Immature natural killer cell (primary cell): ENCODE results near the gene KANK2. TPM values are rescaled to one million over a fixed set of nuclear protein-coding genes. Genes with fewer than 3 reads are reported as not detected.
"Not testable (repeated sequence)": the region's sequence is repeated elsewhere in the genome, so short reads cannot be mapped to it uniquely, and the experiment has no call there.

Experiments
- DNase-seq, 3 donors: peaks; one replicate each; pipeline ENCODE4 v3.0.0; 2022; ENCODE audit warnings: mixed read lengths in 1 of 3
- H3K27ac Mint-ChIP-seq, 6 donors: one replicate each; pipeline ENCODE4 v1.8.0; 2020; ENCODE audit warnings: mixed read lengths in 6 of 6, mild to moderate bottlenecking in 5 of 6, inconsistent platforms in 4 of 6, moderate library complexity in 3 of 6
- H3K27me3 Mint-ChIP-seq, 3 donors: one replicate each; pipeline ENCODE4 v1.8.0; 2020 to 2021; ENCODE audit warnings: low read depth in 3 of 3, mild to moderate bottlenecking in 3 of 3, mixed read lengths in 3 of 3, moderate library complexity in 3 of 3, inconsistent platforms in 1 of 3
- H3K36me3 Mint-ChIP-seq, 3 donors: one replicate each; pipeline ENCODE4 v1.8.0; 2020; ENCODE audit warnings: mixed read lengths in 3 of 3, inconsistent platforms in 2 of 3, mild to moderate bottlenecking in 2 of 3
- H3K4me1 Mint-ChIP-seq, 2 donors: one replicate each; pipeline ENCODE4 v1.8.0; 2020; ENCODE audit warnings: inconsistent platforms in 2 of 2, mild to moderate bottlenecking in 2 of 2, mixed read lengths in 2 of 2, moderate library complexity in 1 of 2
- H3K4me3 Mint-ChIP-seq, 5 donors: one replicate each; pipeline ENCODE4 v1.8.0; 2020; ENCODE audit warnings: mild to moderate bottlenecking in 5 of 5, mixed read lengths in 5 of 5, inconsistent platforms in 3 of 5, moderate library complexity in 3 of 5
- H3K9me3 Mint-ChIP-seq, 6 donors: one replicate each; pipeline ENCODE4 v1.8.0; 2020; ENCODE audit warnings: mild to moderate bottlenecking in 6 of 6, mixed read lengths in 6 of 6, inconsistent platforms in 4 of 6, moderate library complexity in 3 of 6
- polyA plus RNA-seq, 3 donors: library from polyadenylated mRNA; unstranded; fragments of 300-500 nt; fragmentation: Illumina TruSeq; gene quantifications; one replicate each; pipeline ENCODE4 v1.2.3, GENCODE V29; 2021

Gene KANK2
- polyA plus RNA-seq, 3 donors from 2014 or later = 0.08 to 0.57 TPM; not detected in 1

GRCh38 chr19:11168568-11168967, 28.8 kb downstream of the KANK2 start:
- Mint-ChIP-seq H3K36me3 (no peaks in the 10 kb centered on the region), H3K4me3 (no peak overlapping the region), H3K27me3 (no peaks in the 10 kb centered on the region), H3K27ac (no peak overlapping the region), H3K9me3 (no peaks in the 10 kb centered on the region), H3K4me1 (no peaks in the 10 kb centered on the region)
- no peak for DNase-seq

- Mint-ChIP-seq H3K27me3 (no peaks in the 10 kb centered on the region), H3K27ac (no peak overlapping the region), H3K9me3 (no peaks in the 10 kb centered on the region), H3K4me3 (no peak overlapping the region), H3K4me1 (no peaks in the 10 kb centered on the region), H3K36me3 (no peaks in the 10 kb centered on the region)
- no peak for DNase-seq
Measured at GRCh38 chr19:11166281-11167142, 30.8 kb downstream of the KANK2 start.

- Mint-ChIP-seq H3K27me3 (no peaks in the 10 kb centered on the region), H3K27ac (no peak overlapping the region), H3K4me1 (no peaks in the 10 kb centered on the region), H3K4me3 (no peak overlapping the region), H3K36me3 (no peaks in the 10 kb centered on the region), H3K9me3 (no peaks in the 10 kb centered on the region)
- no peak for DNase-seq
Measured at GRCh38 chr19:11165486-11166030, 31.8 kb downstream of the KANK2 start.

GRCh38 chr19:11164879-11165406, 32.4 kb downstream of the KANK2 start:
- H3K4me3 Mint-ChIP-seq = no peak overlapping the region
- H3K36me3 Mint-ChIP-seq = no peaks in the 10 kb centered on the region
- no peaks in the 10 kb centered on the region for H3K9me3 Mint-ChIP-seq
- H3K27me3 Mint-ChIP-seq = no peaks in the 10 kb centered on the region
- no peaks in the 10 kb centered on the region for H3K4me1 Mint-ChIP-seq
- no peak overlapping the region for H3K27ac Mint-ChIP-seq
- no peak for DNase-seq

GRCh38 chr19:11164296-11164695, 33.0 kb downstream of the KANK2 start:
- DNase-seq = no peak
- H3K27me3 Mint-ChIP-seq = peaks cover 0 to 3% (median 0%) of the 10 kb centered on the region in 3 donors
- H3K4me3 Mint-ChIP-seq = no peak overlapping the region
- H3K27ac Mint-ChIP-seq = no peak overlapping the region
- no peaks in the 10 kb centered on the region for H3K9me3 Mint-ChIP-seq
- H3K4me1 Mint-ChIP-seq = no peaks in the 10 kb centered on the region
- H3K36me3 Mint-ChIP-seq = no peaks in the 10 kb centered on the region

GRCh38 chr19:11160440-11160768, 36.9 kb downstream of the KANK2 start:
- H3K4me1 Mint-ChIP-seq, H3K27ac Mint-ChIP-seq, DNase-seq, H3K9me3 Mint-ChIP-seq, H3K4me3 Mint-ChIP-seq, H3K36me3 Mint-ChIP-seq, H3K27me3 Mint-ChIP-seq: not testable (repeated sequence)

- H3K9me3 Mint-ChIP-seq = no peaks in the 10 kb centered on the region
- DNase-seq = no peak
- H3K27me3 Mint-ChIP-seq = peaks cover 0 to 3% (median 2%) of the 10 kb centered on the region in 3 donors
- no peaks in the 10 kb centered on the region for H3K36me3 Mint-ChIP-seq
- no peak overlapping the region for H3K27ac Mint-ChIP-seq
- no peak overlapping the region for H3K4me3 Mint-ChIP-seq
- H3K4me1 Mint-ChIP-seq = peaks cover 6 to 11% of the 10 kb centered on the region in 2 donors
Measured at GRCh38 chr19:11159598-11160439, 37.5 kb downstream of the KANK2 start.

- Mint-ChIP-seq H3K27me3 (peaks cover 0 to 4% (median 2%) of the 10 kb centered on the region in 3 donors), H3K4me3 (peak within 1 kb of the TSS; percentile 87 to 94 (median 92)), H3K4me1 (peaks cover 10 to 18% of the 10 kb centered on the region in 2 donors), H3K36me3 (no peaks in the 10 kb centered on the region), H3K9me3 (no peaks in the 10 kb centered on the region), H3K27ac (peak within 1 kb of the TSS; percentile 69 to 91 (median 86))
- DNase-seq = peak; percentile 93 to 96 (median 95)
Measured at GRCh38 chr19:11155373-11156120, 41.8 kb downstream of the KANK2 start, which contains the start of gene SPC24. Gene SPC24, minus strand, starts transcription at chr19:11155782. Its CDS starts 6 bp downstream, at chr19:11155776.

- H3K27ac Mint-ChIP-seq = peak overlapping the region in 3 of 6 donors; percentile 31 to 41 (median 31)
- H3K36me3 Mint-ChIP-seq = no peaks in the 10 kb centered on the region
- no peak for DNase-seq
- peaks cover 0 to 4% (median 2%) of the 10 kb centered on the region in 3 donors for H3K27me3 Mint-ChIP-seq
- H3K9me3 Mint-ChIP-seq = no peaks in the 10 kb centered on the region
- H3K4me3 Mint-ChIP-seq = peak overlapping the region; percentile 67 to 90 (median 76)
- peaks cover 10 to 18% of the 10 kb centered on the region in 2 donors for H3K4me1 Mint-ChIP-seq
Measured at GRCh38 chr19:11154683-11155047, 42.7 kb downstream of the KANK2 start.

- H3K27ac Mint-ChIP-seq = no peak overlapping the region
- H3K27me3 Mint-ChIP-seq = peaks cover 0 to 2% (median 2%) of the 10 kb centered on the region in 3 donors
- DNase-seq = no peak
- no peaks in the 10 kb centered on the region for H3K9me3 Mint-ChIP-seq
- no peaks in the 10 kb centered on the region for H3K36me3 Mint-ChIP-seq
- peaks cover 10 to 18% of the 10 kb centered on the region in 2 donors for H3K4me1 Mint-ChIP-seq
- H3K4me3 Mint-ChIP-seq = no peak overlapping the region
Measured at GRCh38 chr19:11152318-11153062, 44.9 kb downstream of the KANK2 start.

- Mint-ChIP-seq H3K27ac (no peak overlapping the region), H3K9me3 (no peaks in the 10 kb centered on the region), H3K27me3 (peaks cover 0 to 2% (median 2%) of the 10 kb centered on the region in 3 donors), H3K4me3 (no peak overlapping the region), H3K4me1 (peaks cover 10 to 16% of the 10 kb centered on the region in 2 donors), H3K36me3 (peaks cover 0 to under 1% (median 0%) of the 10 kb centered on the region in 3 donors)
- DNase-seq = no peak
Measured at GRCh38 chr19:11151181-11151580, 46.2 kb downstream of the KANK2 start.

- Mint-ChIP-seq H3K27me3 (peaks cover 0 to 2% (median 0%) of the 10 kb centered on the region in 3 donors), H3K36me3 (peaks cover 0 to 3% (median 0%) of the 10 kb centered on the region in 3 donors), H3K9me3 (no peaks in the 10 kb centered on the region), H3K4me1 (peaks cover 0 to 1% of the 10 kb centered on the region in 2 donors), H3K27ac (no peak overlapping the region), H3K4me3 (no peak overlapping the region)
- DNase-seq = no peak
Measured at GRCh38 chr19:11148001-11148400, 49.3 kb downstream of the KANK2 start.

- Mint-ChIP-seq H3K36me3 (peaks cover 0 to 3% (median 0%) of the 10 kb centered on the region in 3 donors), H3K27me3 (no peaks in the 10 kb centered on the region), H3K9me3 (no peaks in the 10 kb centered on the region), H3K4me3 (no peak overlapping the region), H3K27ac (no peak overlapping the region), H3K4me1 (no peaks in the 10 kb centered on the region)
- DNase-seq = no peak
Measured at GRCh38 chr19:11145536-11145924, 51.8 kb downstream of the KANK2 start.
